Caki2 (cell line): ENCODE results near the gene KRT6B. TPM values are rescaled to one million over a fixed set of nuclear protein-coding genes. Genes with fewer than 3 reads are reported as not detected.

Experiments
- DNase-seq: peaks from one replicate; pipeline ENCODE4 v3.0.0-alpha.2; 2015; ENCODE audit warnings: low read depth
- in situ Hi-C: cut with HindIII; loops from 2 replicates; pipeline ENCODE4 v1.10.0; 2016; ENCODE audit warnings: low sequenced_read_pairs, low pct_unique_long_range_greater_than_20kb, mixed read lengths
- total RNA-seq: library from RNA; depleted of rRNA; stranded (reverse); fragments of >200 nt; shearing (Covaris generic); gene quantifications from 2 replicates; pipeline ENCODE4 v1.2.3, GENCODE V29; 2014; ENCODE audit warnings: low replicate concordance; rRNA removed

Gene KRT6B
- total RNA-seq, 1 experiment from 2014 or later: not detected

DNA sequence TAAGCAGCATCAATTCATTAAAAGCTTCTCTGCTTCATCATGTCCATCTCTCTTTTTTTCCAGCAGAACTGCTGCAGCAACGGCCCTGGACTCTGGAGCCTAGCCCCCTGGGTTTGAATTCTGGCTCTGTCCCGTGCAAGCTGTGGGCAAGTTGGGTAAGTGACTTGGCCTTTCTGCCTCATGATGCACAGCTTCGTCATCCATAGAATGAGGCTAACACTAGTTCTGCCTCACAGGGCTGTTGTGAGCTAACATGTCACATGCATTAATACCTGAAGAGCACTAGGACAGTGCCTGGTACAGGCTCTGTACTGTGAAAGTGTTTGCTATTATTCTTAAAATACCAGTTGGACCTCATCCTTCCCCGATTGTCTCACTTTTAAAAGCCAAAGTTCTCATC lies 50.0 kb downstream of the KRT6B start:
- in situ Hi-C loops: no loop called here
- no peak for DNase-seq

DNA sequence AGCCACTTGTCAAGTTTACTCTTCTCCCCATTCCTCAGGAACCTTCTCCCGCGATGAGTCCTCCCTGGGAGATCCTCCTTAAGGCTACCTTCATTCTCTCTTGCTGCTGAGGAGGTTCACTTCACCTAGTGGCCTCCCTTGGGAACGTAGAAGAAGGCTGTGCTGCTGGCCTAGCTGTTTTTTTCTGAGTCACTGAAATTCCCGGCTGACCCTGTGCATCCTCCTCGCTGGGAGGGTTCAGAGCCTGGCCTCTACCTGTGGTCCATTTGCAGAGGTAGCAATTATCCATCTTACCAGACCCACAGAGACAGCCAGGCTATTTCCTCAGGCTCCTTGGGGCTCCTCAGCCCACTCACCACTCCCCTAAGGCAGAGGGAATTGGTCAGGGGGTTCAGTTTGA lies 50.4 kb downstream of the KRT6B start:
- in situ Hi-C loops: no loop called here

DNA sequence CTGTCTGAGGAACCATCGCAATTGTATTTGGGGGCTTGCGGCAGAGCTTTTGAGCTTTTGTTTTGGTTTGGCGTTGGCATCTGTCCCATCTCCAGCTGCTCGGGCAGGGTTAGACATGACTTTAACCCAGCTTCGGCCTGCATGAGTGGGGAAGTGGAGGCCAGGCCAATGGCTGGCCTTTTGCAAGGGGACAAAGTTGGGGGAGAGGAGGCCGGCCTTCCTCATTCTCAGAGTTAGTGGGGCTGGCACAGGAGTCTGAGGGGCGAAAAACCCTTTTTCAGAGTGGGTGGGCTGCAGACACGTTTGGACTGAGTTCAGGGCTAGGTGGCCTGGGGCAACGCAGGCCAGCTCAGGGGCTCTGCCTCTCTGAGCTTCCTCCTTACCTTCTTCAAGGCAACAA lies 51.0 kb downstream of the KRT6B start:
- in situ Hi-C loops: no loop called here
- no peak for DNase-seq

More for the DNA sequence above, 50.4 kb downstream of the KRT6B start:
- DNase-seq: no peak

DNA sequence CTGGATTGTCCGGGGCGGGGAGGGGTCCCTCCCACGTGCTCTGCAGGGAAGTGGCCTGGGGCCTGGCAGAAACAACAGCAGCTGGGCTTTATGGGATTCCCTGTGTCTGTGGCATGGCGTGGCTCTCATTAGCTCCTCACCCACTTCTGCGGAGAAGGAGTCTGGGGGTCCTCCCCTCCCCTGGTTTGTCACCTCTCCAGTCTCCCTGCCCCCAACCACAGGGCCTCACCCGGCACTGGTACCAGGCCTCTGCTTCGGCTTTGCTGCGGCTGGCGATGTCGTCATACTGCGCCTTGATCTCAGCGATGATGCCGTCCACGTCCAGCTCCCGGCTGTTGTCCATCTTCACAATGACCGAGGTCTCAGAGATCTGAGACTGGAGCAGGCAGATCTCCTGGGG lies 52.2 kb downstream of the KRT6B start:
- in situ Hi-C loops: no loop called here
- no peak for DNase-seq

DNA sequence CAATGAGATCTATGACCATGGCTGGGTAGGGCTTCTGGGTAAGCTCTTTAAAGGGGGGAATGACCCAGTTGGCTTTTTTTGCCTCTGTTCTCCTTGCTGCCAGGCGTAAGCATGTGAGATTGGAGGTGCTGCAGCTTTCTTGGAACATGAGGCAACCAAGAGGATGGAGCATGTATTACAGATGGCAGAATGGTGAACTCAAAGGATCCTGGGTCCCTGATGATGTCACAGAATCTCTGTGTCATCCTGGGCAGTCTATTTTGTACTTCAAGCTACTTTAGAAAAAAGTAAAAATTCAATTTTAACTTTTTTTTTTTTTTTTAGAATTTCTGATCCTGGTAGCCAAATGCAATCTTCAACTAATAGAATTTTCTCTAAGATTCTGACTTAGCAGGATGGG lies 53.8 kb downstream of the KRT6B start:
- in situ Hi-C loops: no loop called here
- DNase-seq: no peak

DNA sequence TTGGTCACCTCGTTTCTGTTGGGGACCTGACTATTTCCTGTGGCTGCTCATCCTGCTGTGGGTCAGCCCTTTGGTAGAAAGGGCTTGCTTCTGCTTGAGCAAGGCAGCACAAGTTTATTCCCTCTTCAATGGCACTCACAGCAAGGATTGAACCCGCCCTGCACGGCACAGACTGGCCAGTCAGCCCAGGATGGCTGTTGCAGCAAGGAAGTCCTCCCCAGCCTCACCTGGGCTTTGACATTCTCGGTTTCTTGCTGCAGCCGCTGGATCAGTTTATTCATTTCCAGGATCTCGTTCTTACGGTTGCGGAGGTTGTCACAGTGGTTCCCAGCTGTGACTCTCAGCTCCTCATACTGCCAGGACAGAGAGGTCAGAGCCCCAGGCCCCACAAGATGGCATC lies 55.3 kb downstream of the KRT6B start:
- in situ Hi-C loops: no loop called here
- DNase-seq: no peak

Other genes starting within 250 kb of the KRT6B start
- 122 and 152 TPM in 2 replicates for gene KRT7, start 218.9 kb downstream of the KRT6B start, total RNA-seq
- 8.7 and 14.5 TPM in 2 replicates for gene KRT86, start 177.5 kb downstream of the KRT6B start, total RNA-seq
- 3.3 TPM in 1 of 2 replicates, not detected in the other for gene KRT81, start 160.6 kb downstream of the KRT6B start, total RNA-seq
- gene KRT83, start 130.7 kb downstream of the KRT6B start, total RNA-seq: not detected in 2 replicates
- gene KRT85, start 84.7 kb downstream of the KRT6B start, total RNA-seq: not detected in 2 replicates
- not detected in 2 replicates for gene KRT84, start 66.5 kb downstream of the KRT6B start, total RNA-seq
- not detected in 2 replicates for gene KRT82, start 45.8 kb downstream of the KRT6B start, total RNA-seq
- not detected in 2 replicates for gene KRT75, start 17.8 kb downstream of the KRT6B start, total RNA-seq
- not detected in 2 replicates for gene KRT6C, start 21.7 kb upstream of the KRT6B start, total RNA-seq
- not detected in 2 replicates for gene KRT6A, start 41.1 kb upstream of the KRT6B start, total RNA-seq
- not detected in 2 replicates for gene KRT5, start 68.2 kb upstream of the KRT6B start, total RNA-seq
- not detected in 2 replicates for gene KRT71, start 101.0 kb upstream of the KRT6B start, total RNA-seq
- gene KRT74, start 121.7 kb upstream of the KRT6B start, total RNA-seq: not detected in 2 replicates
- not detected in 2 replicates for gene KRT72, start 149.3 kb upstream of the KRT6B start, total RNA-seq
- 0.51 TPM in 1 of 2 replicates, not detected in the other for gene KRT73, start 166.4 kb upstream of the KRT6B start, total RNA-seq
- gene KRT2, start 200.1 kb upstream of the KRT6B start, total RNA-seq: 2.4 TPM in 1 of 2 replicates, not detected in the other
- not detected in 2 replicates for gene KRT1, start 228.3 kb upstream of the KRT6B start, total RNA-seq